Endothelial cell of umbilical vein (primary cell): ENCODE data around the gene DGCR8. TPM values are rescaled to one million over a fixed set of nuclear protein-coding genes. Genes with fewer than 3 reads are reported as not detected.

ENCODE experiments used
- BruUV-seq: library from RNA; stranded (reverse); fragments of 400-500 nt; replicated peaks from 2 replicates; lab custom pipeline; 2021; lab: Mats Ljungman, UMichigan
- CTCF ChIA-PET: fragments of 300-600, 350-600 bp; sonication (Branson Sonifier 250); formaldehyde crosslinking; loops from one replicate; lab custom pipeline; 2021; ENCODE audit warnings: antibody characterized with exemption, inconsistent platforms; lab: Charles Lee
- POLR2A ChIA-PET: fragments of 300-600, 350-600 bp; sonication (Branson Sonifier 250); formaldehyde crosslinking; loops from one replicate; lab custom pipeline; 2021; ENCODE audit warnings: antibody characterized with exemption, inconsistent platforms; lab: Charles Lee
- DNase-seq: peaks from one replicate; pipeline ENCODE4 v3.0.0-alpha.2; 2011; ENCODE audit warnings: low read depth, low spot score
- FAIRE-seq: peaks from 2 replicates; lab custom pipeline; 2011; peaks lifted over from hg19 to GRCh38; lab: Jason Lieb, UNC
- H2AFZ ChIP-seq: 2 replicates; pipeline ENCODE4 v1.6.0; 2012; ENCODE audit warnings: low read depth, low read length, control low read depth, inconsistent platforms
- H3K27ac ChIP-seq: 2 replicates; pipeline ENCODE4 v1.5.1; 2011; ENCODE audit warnings: low read depth, mild to moderate bottlenecking, control low read depth, low read length, moderate library complexity; ENCODE audit not compliant: insufficient read depth
- H3K27me3 ChIP-seq, 2 experiments: 2 replicates each; pipeline versions ENCODE4 v1.6.0 to v1.6.1; 2011; ENCODE audit warnings: low read length in 2 of 2, mixed read lengths in 1 of 2; ENCODE audit not compliant: control insufficient read depth in 2 of 2, insufficient read depth in 2 of 2
- H3K36me3 ChIP-seq, 2 experiments: 2 replicates in 1 of 2; 3 replicates in 1 of 2; pipeline ENCODE4 v1.5.1; 2011; ENCODE audit warnings: low read length in 2 of 2, mild to moderate bottlenecking in 1 of 2, moderate library complexity in 1 of 2; ENCODE audit not compliant: control insufficient read depth in 2 of 2, insufficient read depth in 2 of 2; ENCODE audit errors: extremely low read depth in 1 of 2
- H3K4me1 ChIP-seq: 3 replicates; pipeline ENCODE4 v1.5.1; 2011; ENCODE audit warnings: mild to moderate bottlenecking, low read length; ENCODE audit not compliant: control insufficient read depth, insufficient read depth; ENCODE audit errors: extremely low read depth
- H3K4me2 ChIP-seq: 2 replicates; pipeline ENCODE4 v1.6.1; 2011; ENCODE audit warnings: low read length, control low read depth, mixed read lengths; ENCODE audit not compliant: insufficient read depth
- H3K4me3 ChIP-seq, 3 experiments: fragments of 200-600 bp in 1 of 3; sonication (generic), shearing (Covaris generic) in 1 of 3; replicated peaks in 1 of 3; 2 replicates each; pipeline ENCODE4 v1.5.1; 2011 to 2016; ENCODE audit warnings: control low read depth in 3 of 3, low read length in 3 of 3, mild to moderate bottlenecking in 2 of 3, inconsistent platforms in 1 of 3, low read depth in 1 of 3, moderate library complexity in 1 of 3; ENCODE audit not compliant: insufficient read depth in 1 of 3
- H3K79me2 ChIP-seq: 2 replicates; pipeline ENCODE4 v1.6.0; 2012; ENCODE audit warnings: low read length, inconsistent platforms; ENCODE audit not compliant: control insufficient read depth, insufficient read depth
- H3K9ac ChIP-seq: replicated peaks from 2 replicates; pipeline ENCODE3; 2011; ENCODE audit warnings: low read length, control low read depth; ENCODE audit not compliant: insufficient read depth; ENCODE audit errors: extremely low read depth
- H3K9me1 ChIP-seq: replicated peaks from 3 replicates; pipeline ENCODE4 v1.6.0; 2011; ENCODE audit warnings: mild to moderate bottlenecking, low read length; ENCODE audit not compliant: control insufficient read depth, insufficient read depth; ENCODE audit errors: extremely low read depth
- H3K9me3 ChIP-seq: replicated peaks from 2 replicates; pipeline ENCODE4 v1.5.1; 2012; ENCODE audit warnings: low read length, inconsistent platforms; ENCODE audit not compliant: control insufficient read depth, insufficient read depth
- H4K20me1 ChIP-seq: replicated peaks from 2 replicates; pipeline ENCODE3; 2011; ENCODE audit warnings: mild to moderate bottlenecking, low read length; ENCODE audit not compliant: control insufficient read depth, insufficient read depth; ENCODE audit errors: extremely low read depth
- CTCF ChIP-seq, 2 donors: IDR thresholded peaks; 1 replicate in 1 of 2; 2 replicates in 1 of 2; pipeline ENCODE4 v1.5.1; 2011; ENCODE audit warnings: low read length in 2 of 2, mild to moderate bottlenecking in 2 of 2, moderate library complexity in 2 of 2, control low read depth in 1 of 2, inconsistent platforms in 1 of 2, low read depth in 1 of 2; ENCODE audit not compliant: insufficient read depth in 1 of 2; ENCODE audit errors: extremely low read depth in 1 of 2
- EZH2 ChIP-seq: IDR thresholded peaks from 2 replicates; pipeline ENCODE4 v1.6.1; 2012; ENCODE audit warnings: borderline replicate concordance, low read depth, mild to moderate bottlenecking, moderate library complexity, low read length, inconsistent platforms; ENCODE audit not compliant: severe bottlenecking
- FOS ChIP-seq: IDR thresholded peaks from 2 replicates; pipeline ENCODE4 v1.6.1; 2011; ENCODE audit warnings: mild to moderate bottlenecking, low read length, moderate library complexity, borderline replicate concordance; ENCODE audit not compliant: insufficient read depth
- GATA2 ChIP-seq: IDR thresholded peaks from 2 replicates; pipeline ENCODE4 v1.7.0; 2011; ENCODE audit warnings: low read depth, mild to moderate bottlenecking, moderate library complexity, mixed read lengths, low read length; ENCODE audit not compliant: insufficient read length, insufficient read depth
- JUN ChIP-seq: IDR thresholded peaks from 2 replicates; pipeline ENCODE4 v1.6.1; 2011; ENCODE audit warnings: borderline replicate concordance, low read depth; ENCODE audit not compliant: insufficient read length, insufficient read depth
- MAX ChIP-seq: IDR thresholded peaks from 2 replicates; pipeline ENCODE4 v1.6.1; 2011; ENCODE audit not compliant: insufficient read depth, insufficient read length
- POLR2A ChIP-seq: IDR thresholded peaks from 2 replicates; pipeline ENCODE4 v1.6.1; 2012; ENCODE audit warnings: low read depth, mild to moderate bottlenecking, control low read depth, low read length
- POLR2AphosphoS5 ChIP-seq: IDR thresholded peaks from 2 replicates; pipeline ENCODE4 v1.6.1; 2012; ENCODE audit warnings: low read depth, mild to moderate bottlenecking, control low read depth, low read length, moderate library complexity; ENCODE audit not compliant: insufficient read depth
- dilution Hi-C: fragments of 300-500 bp; cut with MboI; formaldehyde crosslinking; loops from one replicate; pipeline ENCODE4 v1.15.0; 2019; ENCODE audit warnings: low sequenced_read_pairs; ENCODE audit not compliant: extremely low pct_ligation_motif_present
- intact Hi-C: fragments of 100-400 bp; cut with micrococcal nuclease; formaldehyde crosslinking; loops from one replicate; pipeline ENCODE4 v1.10.0; 2022
- polyA plus RNA-seq, 4 experiments: library from polyadenylated mRNA; depleted of rRNA in 3 of 4; stranded (reverse) in 3 of 4; unstranded in 1 of 4; fragments of >200 nt; gene quantifications; 2 replicates each; pipeline versions ENCODE4 v1.2.1 to v1.2.3, GENCODE V29; 2011 to 2012; ENCODE audit warnings: missing spikeins in 1 of 4
- total RNA-seq: library from RNA; stranded (reverse); gene quantifications from 2 replicates; pipeline ENCODE4 v1.2.3, GENCODE V29; 2021

Gene DGCR8
- total and polyA plus RNA-seq, 2 donors (not counting 3 experiments of a cell fraction or from before 2014, with no cell fraction given), result 32.7 to 64.2 TPM

- H3K36me3 ChIP-seq, result peaks cover 4 to 24% of the 10 kb centered on the region in 2 experiments
- no peak overlapping the region for H3K4me2 ChIP-seq
- H3K9me1 ChIP-seq, result no peaks in the 10 kb centered on the region
- H3K9me3 ChIP-seq, result no peaks in the 10 kb centered on the region
- CTCF ChIA-PET, result interaction anchor here (1.7 kb wide), 1 partner anchor 115 kb away, joined by 7 read pairs; no protein-coding TSS in a partner anchor
- no peak for TF ChIP-seq JUN
- TF ChIP-seq CTCF (IDR thresholded peaks at IDR 0.05; ENCODE audit: extremely low read depth in 1 of 2, insufficient read depth in 1 of 2, low read depth in 1 of 2, low read length in 2 of 2), result no peak
- no peak for TF ChIP-seq FOS
- TF ChIP-seq MAX, result no peak
- no peak for TF ChIP-seq GATA2
- TF ChIP-seq POLR2A, result no peak
- no peak for TF ChIP-seq EZH2
- TF ChIP-seq POLR2AphosphoS5, result no peak
- no TSS peak for BruUV-seq
- H3K4me1 ChIP-seq, result peaks cover 6% of the 10 kb centered on the region
- intact Hi-C loops, result no loop called here
- H3K79me2 ChIP-seq, result peaks cover 23% of the 10 kb centered on the region
- H3K4me3 ChIP-seq, result no peak overlapping the region
- dilution Hi-C loops, result no loop called here
- DNase-seq (no peak), FAIRE-seq (no peak)
- no peak overlapping the region for H3K9ac ChIP-seq
- no peaks in the 10 kb centered on the region for H3K27me3 ChIP-seq
- H2AFZ ChIP-seq, result no peak overlapping the region
- POLR2A ChIA-PET, result no interaction called here
- no peak overlapping the region for H3K27ac ChIP-seq
- H4K20me1 ChIP-seq, result no peaks in the 10 kb centered on the region
Observed at GRCh38 chr22:20128619-20128901, 48.5 kb downstream of the DGCR8 start.
